Right lobe of liver (tissue), 6 donors: Measurements from ENCODE around the gene FAM124B. TPM values are rescaled to one million over a fixed set of nuclear protein-coding genes. Genes with fewer than 3 reads are reported as not detected.

ENCODE experiments used
- ATAC-seq, 4 donors: fragments of 200-7000 bp; cut with Tn5 transposase; one replicate each; pipeline ENCODE4 v1.9.1; 2020; ENCODE audit warnings: mild to moderate bottlenecking in 4 of 4, moderate library complexity in 4 of 4
- DNase-seq, 3 donors: peaks; one replicate each; pipeline ENCODE4 v3.0.0-alpha.2; 2020
- H3K27ac ChIP-seq, 3 donors: fragments of 200-600 bp; one replicate each; pipeline ENCODE4 v1.8.0; 2022
- H3K27me3 ChIP-seq, 2 donors: fragments of 200-600 bp; one replicate each; pipeline ENCODE4 v1.8.0; 2022
- H3K36me3 ChIP-seq, 4 donors: fragments of 200-600 bp; sonication (generic) in 1 of 4; one replicate each; pipeline versions ENCODE4 v1.5.1 to v1.8.0; 2017 to 2022; ENCODE audit warnings: control low read depth in 1 of 4
- H3K4me1 ChIP-seq, 4 donors: fragments of 200-600 bp; sonication (generic) in 1 of 4; one replicate each; pipeline versions ENCODE4 v1.5.1 to v1.8.0; 2017 to 2022; ENCODE audit warnings: control low read depth in 1 of 4
- H3K4me3 ChIP-seq, 3 donors: fragments of 200-600 bp; one replicate each; pipeline ENCODE4 v1.8.0; 2022
- H3K9me3 ChIP-seq, 4 donors: fragments of 200-600 bp; sonication (generic) in 1 of 4; one replicate each; pipeline versions ENCODE4 v1.5.1 to v1.8.0; 2017 to 2022; ENCODE audit warnings: control low read depth in 1 of 4
- POLR2A ChIP-seq: fragments of 450-650 bp; IDR thresholded peaks from one replicate; pipeline ENCODE4 v1.6.1; 2017; ENCODE audit warnings: antibody characterized with exemption, mild to moderate bottlenecking
- WGBS: methylation state at CpG from one replicate; pipeline ENCODE4 v1.1.6; 2018; ENCODE audit warnings: low coverage, low lambda C conversion rate; ENCODE audit not compliant: insufficient coverage; ENCODE audit errors: missing lambda C conversion rate; 5-methylcytosine and 5-hydroxymethylcytosine counted together
- intact Hi-C, 2 donors: fragments of 100-400 bp; cut with DNase I; formaldehyde crosslinking; loops; one replicate each; pipeline versions ENCODE4 v1.11.2 to v1.14.1; 2022
- total RNA-seq, 6 experiments: library from RNA; depleted of rRNA in 2 of 6; stranded (reverse); fragments of >200 nt in 2 of 6; fragmentation: NEBNext Ultra II Directional in 3 of 6; extraction: Animal tissue kit (Norgen Biotek cat#: 25700) in 3 of 6; gene quantifications; one replicate each; pipeline versions ENCODE4 v1.1.0 to v1.2.4, GENCODE V29; 2016 to 2023
- TF ChIP-seq, protein P1 (sequence below), 4 donors: fragments of 200-600 bp in 3 of 4; fragments of 450-650 bp in 1 of 4; IDR thresholded peaks; one replicate each; pipeline versions ENCODE4 v1.5.1 to v1.8.0; 2016 to 2022; ENCODE audit warnings: antibody characterized with exemption in 4 of 4, mild to moderate bottlenecking in 2 of 4
- donor health status: DM: no; HTN: yes; CAD: no.
- donor health status: DM: no; HTN: no; CAD: no.
- donor health status: DM: no; HTN: no; CAD: no.
- donor health status: DM: no; HTN: yes; CAD: no.
- donor health status: DM: no; HTN: yes; CAD: no.

The FAM124B gene
- total RNA-seq, 6 experiments from 2014 or later, result 0.14 to 2.4 (median 0.56) TPM

DNA sequence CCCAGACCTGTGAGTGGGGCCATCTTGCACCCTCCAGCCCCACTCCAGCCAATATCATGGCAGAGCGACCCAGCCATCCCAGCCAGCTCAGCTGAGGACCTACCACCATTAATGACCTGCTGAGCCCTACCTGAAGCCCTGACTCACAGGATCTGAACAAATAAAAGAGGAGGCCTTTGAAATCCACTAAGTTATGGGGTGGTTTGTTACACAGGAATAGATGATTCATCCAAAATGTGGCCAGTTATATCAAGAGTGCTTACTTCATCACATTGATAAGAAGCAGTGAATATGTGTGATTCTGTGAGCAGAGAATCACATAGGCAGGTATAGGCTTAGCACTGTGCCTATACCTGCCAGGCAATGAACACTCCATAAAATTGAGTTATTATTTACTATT lies 34.7 kb upstream of the FAM124B start:
- DNase-seq, result no peak

DNA sequence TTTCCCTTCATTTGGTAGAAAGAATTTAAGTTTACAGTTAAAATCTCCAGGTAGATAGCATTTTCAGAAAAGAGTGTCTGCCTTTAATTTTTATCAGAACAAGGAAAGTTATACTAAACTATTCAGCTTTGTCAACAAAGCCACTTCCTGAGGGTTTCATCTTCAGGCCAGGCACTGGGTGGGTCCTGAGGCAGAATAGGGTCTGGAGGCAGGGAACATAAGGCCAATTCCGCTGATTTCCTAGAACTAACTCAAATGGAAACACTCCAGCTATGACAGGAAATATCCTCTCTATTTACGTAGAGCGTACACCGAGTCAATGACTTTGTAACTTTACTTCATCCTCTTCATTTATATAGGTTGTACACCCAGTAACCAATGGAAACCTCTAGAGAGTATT lies 32.7 kb upstream of the FAM124B start:
- DNase-seq (no peak), ATAC-seq (no peak)
- Histone ChIP-seq H3K36me3 (no peaks in the 10 kb centered on the region), H3K9me3 (no peaks in the 10 kb centered on the region), H3K4me3 (no peak overlapping the region), H3K27ac (no peak overlapping the region), H3K4me1 (no peaks in the 10 kb centered on the region), H3K27me3 (no peaks in the 10 kb centered on the region)
- TF ChIP-seq POLR2A, result no peak
- TF ChIP-seq, protein P1, sequence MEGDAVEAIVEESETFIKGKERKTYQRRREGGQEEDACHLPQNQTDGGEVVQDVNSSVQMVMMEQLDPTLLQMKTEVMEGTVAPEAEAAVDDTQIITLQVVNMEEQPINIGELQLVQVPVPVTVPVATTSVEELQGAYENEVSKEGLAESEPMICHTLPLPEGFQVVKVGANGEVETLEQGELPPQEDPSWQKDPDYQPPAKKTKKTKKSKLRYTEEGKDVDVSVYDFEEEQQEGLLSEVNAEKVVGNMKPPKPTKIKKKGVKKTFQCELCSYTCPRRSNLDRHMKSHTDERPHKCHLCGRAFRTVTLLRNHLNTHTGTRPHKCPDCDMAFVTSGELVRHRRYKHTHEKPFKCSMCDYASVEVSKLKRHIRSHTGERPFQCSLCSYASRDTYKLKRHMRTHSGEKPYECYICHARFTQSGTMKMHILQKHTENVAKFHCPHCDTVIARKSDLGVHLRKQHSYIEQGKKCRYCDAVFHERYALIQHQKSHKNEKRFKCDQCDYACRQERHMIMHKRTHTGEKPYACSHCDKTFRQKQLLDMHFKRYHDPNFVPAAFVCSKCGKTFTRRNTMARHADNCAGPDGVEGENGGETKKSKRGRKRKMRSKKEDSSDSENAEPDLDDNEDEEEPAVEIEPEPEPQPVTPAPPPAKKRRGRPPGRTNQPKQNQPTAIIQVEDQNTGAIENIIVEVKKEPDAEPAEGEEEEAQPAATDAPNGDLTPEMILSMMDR (IDR thresholded peaks at IDR 0.05), result no peak
- intact Hi-C loops, result no loop called here
- WGBS, result 67% methylated on average over 4 of the region's 4 CpGs

More for the DNA sequence above, 34.7 kb upstream of the FAM124B start:
- Histone ChIP-seq H3K9me3 (no peaks in the 10 kb centered on the region), H3K4me1 (no peaks in the 10 kb centered on the region), H3K4me3 (no peak overlapping the region), H3K27me3 (no peaks in the 10 kb centered on the region), H3K27ac (no peak overlapping the region), H3K36me3 (no peaks in the 10 kb centered on the region)
- intact Hi-C loops, result no loop called here
- no CpG with 5 or more reads among the region's 1 CpG for WGBS
- peak in 1 of 4 donors; percentile 85 for ATAC-seq
- TF ChIP-seq, protein P1 (IDR thresholded peaks at IDR 0.05), result no peak
- no peak for TF ChIP-seq POLR2A

DNA sequence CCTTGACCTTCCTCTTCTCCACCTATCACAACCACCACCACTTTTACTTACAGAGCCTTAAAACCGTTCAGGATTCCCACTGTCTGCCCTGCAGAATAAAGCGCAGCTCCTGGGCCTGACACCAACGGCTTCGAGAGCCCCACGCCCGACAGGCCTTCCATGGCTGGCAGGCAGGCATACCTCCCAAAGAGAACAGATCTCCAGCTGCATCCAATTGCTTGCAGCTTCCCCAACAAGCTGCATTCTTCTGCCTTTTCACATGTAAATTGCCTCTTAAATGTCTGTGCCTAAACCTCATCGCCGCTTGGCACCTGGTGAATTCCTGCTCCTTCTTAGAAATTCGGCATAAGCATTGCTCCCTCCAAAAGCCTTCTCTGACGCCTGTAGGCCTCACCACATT lies 31.5 kb upstream of the FAM124B start:
- Histone ChIP-seq H3K4me3 (no peak overlapping the region), H3K4me1 (no peaks in the 10 kb centered on the region), H3K9me3 (no peaks in the 10 kb centered on the region), H3K27me3 (no peaks in the 10 kb centered on the region), H3K36me3 (no peaks in the 10 kb centered on the region), H3K27ac (no peak overlapping the region)
- TF ChIP-seq POLR2A, result no peak
- TF ChIP-seq, protein P1 (IDR thresholded peaks at IDR 0.05), result no peak
- no peak for DNase-seq
- intact Hi-C loops, result no loop called here
- ATAC-seq, result no peak
- WGBS, result 88% methylated on average over 5 of the region's 10 CpGs

DNA sequence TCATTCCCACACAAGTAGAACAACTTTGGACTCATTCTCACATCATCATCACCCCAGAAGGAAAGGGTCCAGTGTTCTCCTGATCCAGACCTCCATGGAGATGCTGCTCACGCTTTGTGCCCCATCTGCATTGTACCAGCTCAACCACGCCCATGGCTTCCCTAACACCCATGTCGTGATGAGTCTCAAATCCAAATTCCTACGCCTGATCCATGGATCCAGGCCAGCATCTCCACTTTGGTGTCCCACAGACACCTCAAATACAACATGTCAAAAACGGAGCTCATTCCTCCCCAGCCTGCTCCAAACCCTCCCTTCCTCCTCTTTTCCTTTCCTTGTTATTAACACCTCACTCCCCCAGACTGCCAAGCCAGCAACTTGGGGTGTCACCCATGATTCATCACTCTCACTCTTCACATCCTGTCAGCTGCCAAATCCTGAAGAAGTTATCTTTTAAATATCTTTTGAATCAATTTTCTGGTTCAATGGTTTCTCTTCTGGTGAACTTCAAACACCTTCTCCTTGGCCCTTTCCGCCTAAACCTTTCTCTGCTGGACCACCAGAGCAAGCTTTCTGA lies 30.2 kb upstream of the FAM124B start:
- 93% methylated on average over 5 of the region's 6 CpGs for WGBS
- Histone ChIP-seq H3K9me3 (no peaks in the 10 kb centered on the region), H3K27ac (no peak overlapping the region), H3K27me3 (no peaks in the 10 kb centered on the region), H3K4me1 (no peaks in the 10 kb centered on the region), H3K36me3 (no peaks in the 10 kb centered on the region), H3K4me3 (no peak overlapping the region)
- no peak for DNase-seq
- intact Hi-C loops, result no loop called here
- TF ChIP-seq, protein P1 (IDR thresholded peaks at IDR 0.05), result no peak
- no peak for TF ChIP-seq POLR2A
- ATAC-seq, result no peak

DNA sequence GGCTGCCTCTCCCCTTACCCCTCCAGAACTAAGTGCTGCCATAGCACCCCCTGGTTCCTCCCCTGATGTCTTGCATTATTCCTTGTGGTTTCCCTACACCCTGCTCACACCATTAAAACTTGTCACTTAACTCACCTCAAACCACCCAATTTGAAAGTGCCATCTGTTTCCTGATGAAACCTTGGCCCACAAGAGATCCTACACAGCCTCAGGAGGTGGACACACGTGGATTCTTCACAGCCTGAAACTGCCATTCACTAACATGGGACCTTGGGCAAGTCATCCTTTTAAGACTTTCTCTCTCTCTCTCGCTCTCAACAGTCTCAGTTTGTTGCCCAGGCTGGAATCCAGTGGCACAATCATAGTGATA lies 27.5 kb upstream of the FAM124B start:
- intact Hi-C loops, result no loop called here
- no peak overlapping the region for H3K27ac ChIP-seq
- DNase-seq, result no peak
- H3K27me3 ChIP-seq, result no peaks in the 10 kb centered on the region
- TF ChIP-seq, protein P1 (IDR thresholded peaks at IDR 0.05), result no peak
- TF ChIP-seq POLR2A, result no peak
- no peak overlapping the region for H3K4me3 ChIP-seq
- no peak for ATAC-seq
- H3K9me3 ChIP-seq, result no peaks in the 10 kb centered on the region
- 46% methylated on average over 2 of the region's 2 CpGs for WGBS
- no peaks in the 10 kb centered on the region for H3K36me3 ChIP-seq
- no peaks in the 10 kb centered on the region for H3K4me1 ChIP-seq
